DMS53 treated with DMSO at 0.1 percent for 48 hours (cell line): Measurements from ENCODE around the gene DPYSL4.
A peak's percentile ranks its signal among the peaks of the same experiment; 100 is the strongest.

Experiments
- DNase-seq: peaks from one replicate; lab custom pipeline; 2025; ENCODE audit not compliant: unreplicated experiment; lab: John Stamatoyannopoulos, UW

The DPYSL4 gene

GRCh38 chr10:132162590-132163277, 24.0 kb upstream of the DPYSL4 start:
- DNase-seq, result no peak

GRCh38 chr10:132163278-132163765, 23.4 kb upstream of the DPYSL4 start:
- DNase-seq, result peak; percentile 47

GRCh38 chr10:132163826-132164515, 22.8 kb upstream of the DPYSL4 start:
- no peak for DNase-seq

- no peak for DNase-seq
These were observed 21.9 kb upstream of the DPYSL4 start for GRCh38 chr10:132164761-132165278.

- DNase-seq, result no peak
These were observed 21.2 kb upstream of the DPYSL4 start for GRCh38 chr10:132165416-132165980.

- no peak for DNase-seq
These were observed 20.4 kb upstream of the DPYSL4 start for GRCh38 chr10:132166216-132166950.

- no peak for DNase-seq
These were observed 19.6 kb upstream of the DPYSL4 start for GRCh38 chr10:132167041-132167674.

GRCh38 chr10:132167976-132168375, 18.8 kb upstream of the DPYSL4 start:
- DNase-seq, result no peak

GRCh38 chr10:132168571-132169030, 18.1 kb upstream of the DPYSL4 start:
- no peak for DNase-seq

- DNase-seq, result no peak
These were observed 17.6 kb upstream of the DPYSL4 start for GRCh38 chr10:132169031-132169765.

GRCh38 chr10:132169766-132170560, 16.8 kb upstream of the DPYSL4 start:
- no peak for DNase-seq

GRCh38 chr10:132170561-132171361, 16.0 kb upstream of the DPYSL4 start:
- DNase-seq, result no peak

- no peak for DNase-seq
These were observed 14.4 kb upstream of the DPYSL4 start for GRCh38 chr10:132172091-132173066.

- no peak for DNase-seq
These were observed 13.6 kb upstream of the DPYSL4 start for GRCh38 chr10:132173185-132173584.

GRCh38 chr10:132174237-132174636, 12.5 kb upstream of the DPYSL4 start:
- no peak for DNase-seq

- no peak for DNase-seq
These were observed 11.3 kb upstream of the DPYSL4 start for GRCh38 chr10:132175408-132175807.

GRCh38 chr10:132175907-132176581, 10.7 kb upstream of the DPYSL4 start:
- DNase-seq, result peak; percentile 22
